NT2/D1 (cell line): ENCODE measurements around the gene FBXO42.
"Not testable (repeated sequence)": the region's sequence is repeated elsewhere in the genome, so short reads cannot be mapped to it uniquely, and the experiment has no call there.

Experiments
- DNase-seq: peaks from one replicate; pipeline ENCODE4 v3.0.0-alpha.2; 2011; ENCODE audit warnings: low read depth, low spot score
- H3K27me3 ChIP-seq: 2 replicates; pipeline ENCODE4 v1.6.0; 2011; ENCODE audit warnings: mild to moderate bottlenecking; ENCODE audit not compliant: insufficient read length, insufficient read depth
- H3K36me3 ChIP-seq: 2 replicates; pipeline ENCODE4 v1.6.1; 2011; ENCODE audit warnings: mild to moderate bottlenecking, low read length, mixed read lengths; ENCODE audit not compliant: insufficient read depth, insufficient read length
- H3K4me1 ChIP-seq: 2 replicates; pipeline ENCODE4 v1.5.1; 2011; ENCODE audit not compliant: insufficient read depth, insufficient read length
- H3K4me3 ChIP-seq: 2 replicates; pipeline ENCODE4 v1.5.1; 2011; ENCODE audit warnings: low read depth; ENCODE audit not compliant: insufficient read length
- H3K9ac ChIP-seq: 2 replicates; pipeline ENCODE4 v1.6.0; 2011; ENCODE audit warnings: low read depth; ENCODE audit not compliant: insufficient read length
- H3K9me3 ChIP-seq: 2 replicates; pipeline ENCODE4 v1.5.1; 2011; ENCODE audit warnings: mild to moderate bottlenecking, low read length; ENCODE audit not compliant: insufficient read depth
- SUZ12 ChIP-seq: IDR thresholded peaks from 2 replicates; pipeline ENCODE4 v1.6.1; 2011; ENCODE audit not compliant: insufficient read length, insufficient read depth; ENCODE audit errors: extremely low read depth
- YY1 ChIP-seq: IDR thresholded peaks from 2 replicates; pipeline ENCODE4 v1.6.1; 2011; ENCODE audit not compliant: insufficient read length, insufficient read depth
- ZNF274 ChIP-seq: IDR thresholded peaks from 2 replicates; pipeline ENCODE4 v1.6.1; 2011; ENCODE audit warnings: mild to moderate bottlenecking, low read depth, low read length

FBXO42 gene

DNA sequence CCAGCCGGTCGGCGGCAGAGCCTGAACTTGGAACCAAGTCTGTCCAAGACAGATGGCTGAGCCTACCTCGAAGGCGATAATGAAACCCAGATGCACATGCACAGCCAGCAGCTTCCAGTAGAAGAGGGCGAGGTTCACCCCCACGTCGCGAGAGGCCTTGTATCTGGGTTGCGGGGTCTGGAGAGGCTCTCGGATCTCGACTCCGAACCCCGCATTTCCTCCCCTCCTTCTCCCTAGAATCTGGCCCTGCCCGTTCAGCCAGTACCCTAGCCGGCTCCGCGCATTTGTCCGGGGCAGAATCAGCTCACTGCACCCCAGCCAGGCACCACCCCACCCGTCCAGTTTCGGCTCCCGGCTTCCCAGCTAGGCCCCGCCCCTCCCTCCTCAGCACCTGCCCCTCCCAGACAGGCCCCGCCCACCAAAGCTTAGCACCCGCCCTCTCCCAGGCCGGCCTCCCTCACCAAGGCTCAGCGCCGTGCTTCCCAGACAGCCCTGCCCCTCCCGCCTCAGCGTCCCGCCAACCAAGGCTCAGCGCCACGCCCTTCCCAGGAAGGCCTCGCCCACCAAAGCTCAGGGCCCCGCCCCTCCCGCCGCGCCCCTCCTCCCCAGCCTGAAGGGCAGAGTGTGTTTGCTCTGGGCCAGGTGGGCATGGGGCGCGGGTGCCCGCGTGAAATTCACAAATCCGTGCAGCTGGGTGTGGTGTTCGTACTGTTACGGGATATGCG, 135.1 kb downstream of the FBXO42 start:
- H3K4me1 ChIP-seq, result peaks cover 4% of the 10 kb centered on the region
- peak overlapping the region; percentile 42 for H3K9ac ChIP-seq
- no peaks in the 10 kb centered on the region for H3K9me3 ChIP-seq
- TF ChIP-seq SUZ12, result no peak
- no peak for TF ChIP-seq ZNF274
- no peak for TF ChIP-seq YY1
- peak; percentile 90 for DNase-seq
- peaks cover 31% of the 10 kb centered on the region for H3K27me3 ChIP-seq
- H3K4me3 ChIP-seq, result peak overlapping the region; percentile 25
- H3K36me3 ChIP-seq, result no peaks in the 10 kb centered on the region

DNA sequence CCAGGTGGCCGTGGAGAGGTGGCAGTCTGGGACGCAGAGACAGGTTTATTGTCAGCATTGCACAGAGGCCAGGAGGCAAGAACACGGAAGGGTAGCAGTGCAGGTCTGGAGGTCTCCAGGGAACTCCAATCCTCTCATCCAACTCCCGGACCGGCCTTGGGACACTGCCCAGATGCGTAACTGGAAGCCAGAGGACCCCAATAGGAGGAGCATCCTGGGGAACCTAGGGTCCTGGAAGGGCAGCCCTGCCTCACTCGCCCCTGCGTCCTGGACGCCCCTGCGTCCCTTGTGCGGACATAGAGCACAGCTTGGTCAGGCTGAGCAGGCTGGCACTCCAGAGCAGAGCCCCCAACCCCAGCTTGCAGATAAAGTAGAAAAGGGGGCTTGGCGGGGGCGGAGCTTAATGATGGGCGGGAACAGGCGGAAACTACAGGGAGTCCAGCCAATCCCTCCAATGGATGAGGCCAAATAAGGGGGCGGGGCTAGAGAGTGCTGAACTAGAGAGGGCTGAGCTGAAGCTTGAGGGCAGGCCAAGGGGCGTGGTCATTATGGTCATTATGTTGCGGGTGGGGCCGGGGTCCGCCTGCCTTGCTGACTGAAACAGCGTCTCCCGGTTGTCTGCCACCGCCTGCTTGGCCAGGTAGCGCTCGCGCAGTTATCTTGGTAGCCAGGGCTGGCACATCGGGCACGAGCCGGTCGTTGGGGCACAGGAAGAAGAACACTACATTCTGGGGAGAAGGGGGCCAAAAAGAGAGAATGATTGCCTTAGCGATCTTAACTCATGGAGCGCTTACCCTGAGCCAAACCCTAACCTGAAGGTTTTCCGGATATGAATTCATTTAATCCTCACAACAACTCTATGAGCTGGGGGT, 136.2 kb downstream of the FBXO42 start:
- peaks cover 29% of the 10 kb centered on the region for H3K27me3 ChIP-seq
- H3K4me1 ChIP-seq, result peaks cover 6% of the 10 kb centered on the region
- H3K4me3 ChIP-seq, result peak overlapping the region; percentile 8
- H3K9ac ChIP-seq, result no peak overlapping the region
- no peak for TF ChIP-seq SUZ12
- TF ChIP-seq ZNF274, result no peak
- no peak for TF ChIP-seq YY1
- H3K36me3 ChIP-seq, result no peaks in the 10 kb centered on the region
- DNase-seq, result peak; percentile 81
- H3K9me3 ChIP-seq, result no peaks in the 10 kb centered on the region

- not testable (repeated sequence) for H3K4me1 ChIP-seq, H3K9ac ChIP-seq, H3K4me3 ChIP-seq, H3K36me3 ChIP-seq, H3K9me3 ChIP-seq, DNase-seq
- H3K27me3 ChIP-seq, result peaks cover 25% of the 10 kb centered on the region
These were observed 137.0 kb downstream of the FBXO42 start for GRCh38 chr1:16215240-16215639.

DNA sequence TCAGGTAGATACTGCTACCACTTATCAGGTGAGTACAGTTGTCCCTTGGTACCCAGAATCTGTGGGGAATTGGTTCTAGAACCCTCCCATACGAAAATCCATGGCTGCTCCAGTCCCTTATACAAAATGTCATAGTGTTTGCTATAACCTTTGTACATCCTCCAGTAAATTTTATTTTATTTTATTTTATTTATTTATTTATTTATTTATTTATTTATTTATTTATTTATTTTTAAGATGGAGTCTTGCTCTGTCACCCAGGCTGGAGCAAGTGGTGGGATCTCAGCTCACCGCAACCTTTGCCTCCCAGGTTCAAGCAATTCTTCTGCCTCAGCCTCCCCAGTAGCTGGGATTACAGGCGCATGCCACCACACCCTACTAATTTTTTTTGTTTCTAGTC, 138.7 kb downstream of the FBXO42 start:
- not testable (repeated sequence) for H3K36me3 ChIP-seq, H3K9me3 ChIP-seq, H3K4me1 ChIP-seq, H3K9ac ChIP-seq, DNase-seq, H3K4me3 ChIP-seq
- H3K27me3 ChIP-seq, result peaks cover 18% of the 10 kb centered on the region

GRCh38 chr1:16213013-16213412, 139.3 kb downstream of the FBXO42 start:
- TF ChIP-seq SUZ12 (no peak), ZNF274 (no peak), YY1 (no peak)
- H3K4me1 ChIP-seq, result peaks cover 9% of the 10 kb centered on the region

GRCh38 chr1:16212251-16212961, 139.9 kb downstream of the FBXO42 start, which contains the start of gene ARHGEF19:
ARHGEF19 (minus strand) TSS chr1:16212652; CDS start chr1:16209054, 3,598 bp downstream.
- H3K9ac ChIP-seq, result peak within 1 kb of the TSS; percentile 25
- peaks cover 12% of the 10 kb centered on the region for H3K27me3 ChIP-seq
- peaks cover 9% of the 10 kb centered on the region for H3K4me1 ChIP-seq
- H3K4me3 ChIP-seq, result no peak within 1 kb of the TSS
- no peaks in the 10 kb centered on the region for H3K36me3 ChIP-seq
- H3K9me3 ChIP-seq, result no peaks in the 10 kb centered on the region
- DNase-seq, result no peak
- TF ChIP-seq SUZ12 (no peak), YY1 (no peak), ZNF274 (no peak)

More at GRCh38 chr1:16213013-16213412, 139.3 kb downstream of the FBXO42 start:
- Histone ChIP-seq H3K36me3 (no peaks in the 10 kb centered on the region), H3K4me3 (no peak overlapping the region), H3K9me3 (no peaks in the 10 kb centered on the region), H3K27me3 (peaks cover 12% of the 10 kb centered on the region), H3K9ac (no peak overlapping the region)
- DNase-seq, result no peak

- Histone ChIP-seq H3K9ac (no peak overlapping the region), H3K36me3 (no peaks in the 10 kb centered on the region), H3K4me3 (no peak overlapping the region), H3K27me3 (peaks cover 8% of the 10 kb centered on the region), H3K4me1 (peaks cover 9% of the 10 kb centered on the region), H3K9me3 (no peaks in the 10 kb centered on the region)
- no peak for DNase-seq
- no peak for TF ChIP-seq ZNF274
These were observed 140.5 kb downstream of the FBXO42 start for GRCh38 chr1:16211824-16212223.
